Right lobe of liver (tissue), 6 donors: ENCODE data around the gene SCG3. TPM values are rescaled to one million over a fixed set of nuclear protein-coding genes. Genes with fewer than 3 reads are reported as not detected.

Source experiments
- ATAC-seq, 4 donors: fragments of 200-7000 bp; cut with Tn5 transposase; one replicate each; pipeline ENCODE4 v1.9.1; 2020; ENCODE audit warnings: mild to moderate bottlenecking in 4 of 4, moderate library complexity in 4 of 4
- DNase-seq, 3 donors: peaks; one replicate each; pipeline ENCODE4 v3.0.0-alpha.2; 2020
- H3K27ac ChIP-seq, 3 donors: fragments of 200-600 bp; one replicate each; pipeline ENCODE4 v1.8.0; 2022
- H3K27me3 ChIP-seq, 2 donors: fragments of 200-600 bp; one replicate each; pipeline ENCODE4 v1.8.0; 2022
- H3K36me3 ChIP-seq, 4 donors: fragments of 200-600 bp; sonication (generic) in 1 of 4; one replicate each; pipeline versions ENCODE4 v1.5.1 to v1.8.0; 2017 to 2022; ENCODE audit warnings: control low read depth in 1 of 4
- H3K4me1 ChIP-seq, 4 donors: fragments of 200-600 bp; sonication (generic) in 1 of 4; one replicate each; pipeline versions ENCODE4 v1.5.1 to v1.8.0; 2017 to 2022; ENCODE audit warnings: control low read depth in 1 of 4
- H3K4me3 ChIP-seq, 3 donors: fragments of 200-600 bp; one replicate each; pipeline ENCODE4 v1.8.0; 2022
- H3K9me3 ChIP-seq, 4 donors: fragments of 200-600 bp; sonication (generic) in 1 of 4; one replicate each; pipeline versions ENCODE4 v1.5.1 to v1.8.0; 2017 to 2022; ENCODE audit warnings: control low read depth in 1 of 4
- POLR2A ChIP-seq: fragments of 450-650 bp; IDR thresholded peaks from one replicate; pipeline ENCODE4 v1.6.1; 2017; ENCODE audit warnings: antibody characterized with exemption, mild to moderate bottlenecking
- WGBS: methylation state at CpG from one replicate; pipeline ENCODE4 v1.1.6; 2018; ENCODE audit warnings: low coverage, low lambda C conversion rate; ENCODE audit not compliant: insufficient coverage; ENCODE audit errors: missing lambda C conversion rate; 5-methylcytosine and 5-hydroxymethylcytosine counted together
- intact Hi-C, 2 donors: fragments of 100-400 bp; cut with DNase I; formaldehyde crosslinking; loops; one replicate each; pipeline versions ENCODE4 v1.11.2 to v1.14.1; 2022
- total RNA-seq, 6 experiments: library from RNA; depleted of rRNA in 2 of 6; stranded (reverse); fragments of >200 nt in 2 of 6; fragmentation: NEBNext Ultra II Directional in 3 of 6; extraction: Animal tissue kit (Norgen Biotek cat#: 25700) in 3 of 6; gene quantifications; one replicate each; pipeline versions ENCODE4 v1.1.0 to v1.2.4, GENCODE V29; 2016 to 2023
- TF ChIP-seq, protein P1 (sequence below), 4 donors: fragments of 200-600 bp in 3 of 4; fragments of 450-650 bp in 1 of 4; IDR thresholded peaks; one replicate each; pipeline versions ENCODE4 v1.5.1 to v1.8.0; 2016 to 2022; ENCODE audit warnings: antibody characterized with exemption in 4 of 4, mild to moderate bottlenecking in 2 of 4
- donor health status: DM: no; HTN: yes; CAD: no.
- donor health status: DM: no; HTN: no; CAD: no.
- donor health status: DM: no; HTN: no; CAD: no.
- donor health status: DM: no; HTN: yes; CAD: no.
- donor health status: DM: no; HTN: yes; CAD: no.

Gene SCG3
- total RNA-seq, 6 experiments from 2014 or later: not detected

- intact Hi-C loops: no loop called here
- Histone ChIP-seq H3K27ac (no peak overlapping the region), H3K9me3 (no peaks in the 10 kb centered on the region), H3K4me3 (no peak overlapping the region), H3K4me1 (peaks cover 0 to 3% (median 0%) of the 10 kb centered on the region in 4 donors), H3K27me3 (no peaks in the 10 kb centered on the region), H3K36me3 (no peaks in the 10 kb centered on the region)
- TF ChIP-seq, protein P1, sequence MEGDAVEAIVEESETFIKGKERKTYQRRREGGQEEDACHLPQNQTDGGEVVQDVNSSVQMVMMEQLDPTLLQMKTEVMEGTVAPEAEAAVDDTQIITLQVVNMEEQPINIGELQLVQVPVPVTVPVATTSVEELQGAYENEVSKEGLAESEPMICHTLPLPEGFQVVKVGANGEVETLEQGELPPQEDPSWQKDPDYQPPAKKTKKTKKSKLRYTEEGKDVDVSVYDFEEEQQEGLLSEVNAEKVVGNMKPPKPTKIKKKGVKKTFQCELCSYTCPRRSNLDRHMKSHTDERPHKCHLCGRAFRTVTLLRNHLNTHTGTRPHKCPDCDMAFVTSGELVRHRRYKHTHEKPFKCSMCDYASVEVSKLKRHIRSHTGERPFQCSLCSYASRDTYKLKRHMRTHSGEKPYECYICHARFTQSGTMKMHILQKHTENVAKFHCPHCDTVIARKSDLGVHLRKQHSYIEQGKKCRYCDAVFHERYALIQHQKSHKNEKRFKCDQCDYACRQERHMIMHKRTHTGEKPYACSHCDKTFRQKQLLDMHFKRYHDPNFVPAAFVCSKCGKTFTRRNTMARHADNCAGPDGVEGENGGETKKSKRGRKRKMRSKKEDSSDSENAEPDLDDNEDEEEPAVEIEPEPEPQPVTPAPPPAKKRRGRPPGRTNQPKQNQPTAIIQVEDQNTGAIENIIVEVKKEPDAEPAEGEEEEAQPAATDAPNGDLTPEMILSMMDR (IDR thresholded peaks at IDR 0.05): no peak
- TF ChIP-seq POLR2A: no peak
- ATAC-seq (no peak), DNase-seq (no peak)
- 84% methylated on average over 5 of the region's 5 CpGs for WGBS
Measured at GRCh38 chr15:51752888-51753287, 71.6 kb downstream of the SCG3 start.

DNA sequence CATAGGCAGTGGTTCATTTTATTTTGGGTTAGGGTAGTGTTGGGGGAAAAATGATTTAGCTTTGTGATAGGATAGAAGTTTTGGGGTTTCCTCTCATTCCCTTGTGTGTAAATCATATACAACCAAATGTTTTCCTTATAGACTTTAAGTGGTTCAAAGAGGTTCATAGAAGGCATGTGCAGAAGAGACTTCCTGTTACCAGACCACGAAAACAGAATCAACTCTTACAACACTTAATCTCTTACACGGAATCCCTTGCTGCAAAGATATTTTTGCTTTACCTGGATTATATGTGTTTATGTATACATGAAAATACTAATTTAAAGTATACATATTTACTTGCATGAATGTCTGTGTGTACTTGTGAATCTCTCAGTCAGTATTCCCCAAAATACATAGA lies 73.0 kb downstream of the SCG3 start:
- no peak overlapping the region for H3K27ac ChIP-seq
- no peaks in the 10 kb centered on the region for H3K9me3 ChIP-seq
- H3K4me3 ChIP-seq: no peak overlapping the region
- H3K27me3 ChIP-seq: no peaks in the 10 kb centered on the region
- WGBS: 54% methylated on average over 2 of the region's 2 CpGs
- DNase-seq (no peak), ATAC-seq (no peak)
- TF ChIP-seq, protein P1 (IDR thresholded peaks at IDR 0.05): no peak
- TF ChIP-seq POLR2A: no peak
- intact Hi-C loops: no loop called here
- no peaks in the 10 kb centered on the region for H3K36me3 ChIP-seq
- peaks cover 0 to 3% (median 0%) of the 10 kb centered on the region in 4 donors for H3K4me1 ChIP-seq

GRCh38 chr15:51755790-51756189 lies 74.5 kb downstream of the SCG3 start:
- Histone ChIP-seq H3K9me3 (no peaks in the 10 kb centered on the region), H3K4me3 (no peak overlapping the region), H3K4me1 (peaks cover 0 to 3% (median 0%) of the 10 kb centered on the region in 4 donors), H3K27ac (no peak overlapping the region), H3K27me3 (no peaks in the 10 kb centered on the region), H3K36me3 (no peaks in the 10 kb centered on the region)
- intact Hi-C loops: no loop called here
- TF ChIP-seq, protein P1 (IDR thresholded peaks at IDR 0.05): no peak
- TF ChIP-seq POLR2A: no peak
- DNase-seq: no peak
- no peak for ATAC-seq
- WGBS: 24% methylated on average over 2 of the region's 4 CpGs

DNA sequence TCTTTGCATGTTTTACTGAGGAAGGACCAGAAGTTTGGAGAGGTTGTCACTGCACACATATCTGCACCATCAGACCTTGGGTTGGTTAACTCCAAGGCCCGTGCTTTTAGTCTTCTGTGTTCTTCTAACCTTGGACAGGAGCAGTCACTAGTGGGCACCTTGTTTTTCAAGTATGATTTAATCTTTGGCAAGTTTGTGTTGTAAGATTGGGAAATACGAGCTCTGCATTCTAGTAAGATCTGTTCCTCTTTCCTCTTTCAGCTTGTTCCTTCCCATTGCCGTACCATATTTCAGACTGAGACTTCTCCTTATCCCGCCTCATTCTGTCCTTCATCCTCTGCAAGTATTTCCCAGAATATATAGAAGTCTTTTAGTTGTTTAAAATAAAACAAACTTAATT lies 75.2 kb downstream of the SCG3 start:
- TF ChIP-seq, protein P1 (IDR thresholded peaks at IDR 0.05): no peak
- TF ChIP-seq POLR2A: no peak
- Histone ChIP-seq H3K36me3 (no peaks in the 10 kb centered on the region), H3K27ac (no peak overlapping the region), H3K4me1 (no peaks in the 10 kb centered on the region), H3K27me3 (no peaks in the 10 kb centered on the region), H3K4me3 (no peak overlapping the region), H3K9me3 (no peaks in the 10 kb centered on the region)
- WGBS: 47% methylated on average over 4 of the region's 4 CpGs
- DNase-seq (no peak), ATAC-seq (peak in 2 of 4 donors; percentile 30 to 45)
- intact Hi-C loops: no loop called here

DNA sequence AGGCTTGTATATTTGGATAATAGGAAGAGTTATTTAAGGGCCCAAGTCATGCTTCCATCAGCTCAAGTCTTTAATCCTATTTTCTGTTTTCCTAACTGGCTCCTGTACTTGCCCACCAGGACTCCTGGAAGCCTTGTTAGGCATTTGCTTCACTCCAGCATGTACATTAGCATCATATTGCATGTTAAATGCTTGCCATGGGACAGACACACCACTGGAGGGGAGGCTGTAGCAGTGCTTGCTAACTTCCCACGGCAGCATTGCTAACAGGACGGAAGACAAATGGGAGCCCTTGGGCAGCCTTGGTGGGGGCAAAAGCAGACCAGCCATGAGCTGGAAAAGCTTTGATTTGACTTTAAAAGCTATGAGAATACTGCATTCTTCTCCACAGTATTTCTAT lies 76.1 kb downstream of the SCG3 start:
- Histone ChIP-seq H3K4me3 (no peak overlapping the region), H3K27me3 (no peaks in the 10 kb centered on the region), H3K36me3 (no peaks in the 10 kb centered on the region), H3K9me3 (no peaks in the 10 kb centered on the region), H3K4me1 (no peaks in the 10 kb centered on the region), H3K27ac (no peak overlapping the region)
- intact Hi-C loops: no loop called here
- 61% methylated on average over 2 of the region's 2 CpGs for WGBS
- DNase-seq: no peak
- no peak for ATAC-seq
- TF ChIP-seq POLR2A: no peak
- TF ChIP-seq, protein P1 (IDR thresholded peaks at IDR 0.05): no peak
